ACHN (cell line): Measurements from ENCODE around the gene SYNJ2BP.

Experiments
- DNase-seq: peaks from one replicate; pipeline ENCODE4 v3.0.0-alpha.2; 2015
- in situ Hi-C: cut with HindIII; loops from 2 replicates; pipeline ENCODE4 v1.10.0; 2017; ENCODE audit warnings: low sequenced_read_pairs, low pct_ligation_motif_present, low pct_unique_long_range_greater_than_20kb

Gene SYNJ2BP

GRCh38 chr14:70397746-70398145 lies 19.1 kb downstream of the SYNJ2BP start:
- in situ Hi-C loops, result no loop called here

DNA sequence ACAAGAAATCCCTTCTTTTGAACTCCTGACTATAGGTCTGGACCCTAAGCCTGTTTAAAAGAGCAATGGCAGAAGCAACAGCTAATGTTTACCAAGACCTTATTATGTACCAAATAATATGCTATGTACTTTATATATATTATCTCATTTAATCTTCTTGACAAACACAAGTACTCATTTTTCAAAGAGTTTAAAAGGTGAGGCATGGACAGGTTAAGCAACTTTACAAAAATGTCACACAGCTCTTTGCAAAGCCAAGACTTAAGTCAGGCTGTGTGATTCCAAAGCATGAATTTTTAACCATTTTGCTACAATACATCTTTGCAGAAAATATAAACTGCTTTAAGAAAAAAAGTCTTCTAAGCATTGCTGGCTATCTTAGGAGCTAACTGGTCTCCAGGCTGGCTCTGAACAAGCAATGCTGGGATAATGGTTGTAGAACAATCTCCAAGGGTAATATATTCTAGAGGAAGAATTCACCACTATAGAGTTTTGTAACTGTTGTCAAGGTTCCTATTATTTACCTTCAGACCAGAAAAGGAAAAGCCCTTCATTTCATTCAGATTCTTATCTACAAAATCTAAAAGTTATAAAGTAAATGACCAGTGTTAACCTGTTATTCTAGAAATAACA lies 22.1 kb downstream of the SYNJ2BP start:
- in situ Hi-C loops, result no loop called here
- DNase-seq, result no peak

More at GRCh38 chr14:70397746-70398145, 19.1 kb downstream of the SYNJ2BP start:
- no peak for DNase-seq

- DNase-seq, result no peak
- in situ Hi-C loops, result no loop called here
Observed at GRCh38 chr14:70392676-70393075, 24.2 kb downstream of the SYNJ2BP start.

DNA sequence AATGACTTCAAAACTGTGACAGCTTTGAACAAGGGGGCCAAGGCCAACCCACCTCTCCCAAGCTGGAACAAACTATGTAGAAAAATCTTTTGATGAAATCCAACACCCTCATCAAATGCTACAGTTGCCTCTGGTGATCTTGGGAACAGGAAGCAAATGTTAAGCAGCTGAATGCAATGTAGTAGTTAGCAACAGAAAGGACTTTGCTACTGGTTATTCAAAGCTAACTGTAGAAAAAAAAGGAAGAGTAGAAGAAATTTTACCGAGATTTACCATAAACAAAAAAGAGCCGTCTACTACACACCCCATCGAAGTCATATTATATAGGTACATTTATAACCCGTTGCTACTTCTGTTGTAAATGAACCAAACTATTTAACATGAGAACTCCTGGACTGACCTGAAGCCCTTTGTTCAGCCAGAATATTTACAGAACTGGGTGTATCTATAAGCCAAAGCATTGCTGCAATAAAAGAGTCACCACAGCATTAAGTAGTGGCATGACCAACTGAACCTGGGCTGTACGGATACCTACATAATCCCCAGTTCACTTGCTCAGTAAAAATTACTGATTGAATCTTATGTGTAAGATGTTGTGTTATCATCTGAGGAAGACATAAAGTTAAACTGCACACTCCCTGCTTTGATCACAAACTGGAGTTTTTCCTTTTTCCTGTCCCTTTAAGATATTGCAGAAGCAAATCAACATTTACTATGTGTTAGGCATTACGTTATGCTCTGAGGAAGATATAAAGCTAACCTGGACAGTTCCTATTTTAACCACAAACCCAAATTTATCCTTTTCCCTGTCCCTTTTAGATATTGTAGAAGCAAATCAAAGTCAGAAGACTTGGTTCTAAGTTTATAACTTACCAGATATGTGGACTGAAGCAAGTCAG lies 25.1 kb downstream of the SYNJ2BP start:
- in situ Hi-C loops, result no loop called here
- no peak for DNase-seq

DNA sequence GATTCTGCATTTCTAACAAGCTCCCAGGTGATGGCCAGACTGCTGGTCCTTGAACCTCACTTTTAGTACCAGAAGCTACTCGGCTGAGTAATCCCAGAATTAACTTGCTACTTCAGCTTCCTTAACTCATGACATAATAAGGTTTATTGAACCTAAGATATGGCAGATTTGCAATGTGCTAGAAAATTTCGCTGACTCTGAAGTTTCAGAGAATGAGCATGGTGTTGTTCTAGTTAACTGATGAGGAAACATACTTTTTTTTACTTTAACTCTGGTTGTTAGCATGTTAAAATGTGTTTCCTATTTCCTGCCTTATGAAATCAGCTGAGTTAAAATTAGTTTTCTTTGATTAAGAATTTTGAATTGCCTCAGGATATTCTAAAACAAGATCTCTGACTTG lies 34.4 kb downstream of the SYNJ2BP start:
- no peak for DNase-seq
- in situ Hi-C loops, result no loop called here

DNA sequence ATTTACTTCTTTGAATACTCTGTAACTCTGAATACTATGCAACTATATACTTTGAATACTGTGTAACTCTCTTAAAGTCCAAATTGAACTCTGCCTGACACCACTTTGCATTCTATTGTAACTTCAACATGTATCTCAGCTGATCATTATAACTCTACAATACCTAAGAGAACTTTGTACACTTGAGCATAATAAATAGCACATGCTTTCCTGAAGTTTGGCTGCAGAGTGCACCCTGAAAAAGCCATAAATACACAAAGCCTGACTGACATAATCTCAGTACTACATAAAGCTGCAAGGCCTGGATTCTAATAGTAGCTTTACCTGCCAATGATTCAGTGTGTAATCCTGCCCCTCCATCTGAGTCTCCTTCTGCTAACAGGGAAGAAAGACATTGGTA lies 36.1 kb downstream of the SYNJ2BP start:
- in situ Hi-C loops, result no loop called here
- DNase-seq, result no peak

GRCh38 chr14:70378696-70379095 lies 38.2 kb downstream of the SYNJ2BP start:
- DNase-seq, result no peak
- in situ Hi-C loops, result no loop called here
